GM12875 (cell line): ENCODE measurements around the gene PLXNB3.

Experiments used
- H3K4me3 ChIP-seq: one replicate; pipeline ENCODE4 v1.5.1; 2011; ENCODE audit warnings: low read depth, low read length, control low read depth
- TF ChIP-seq, protein P1 (sequence below): IDR thresholded peaks from 2 replicates; pipeline ENCODE4 v1.5.1; 2011; ENCODE audit warnings: low read depth, mild to moderate bottlenecking, control low read depth, inconsistent platforms, low read length, moderate library complexity, borderline replicate concordance; ENCODE audit not compliant: insufficient read depth

PLXNB3 gene

DNA sequence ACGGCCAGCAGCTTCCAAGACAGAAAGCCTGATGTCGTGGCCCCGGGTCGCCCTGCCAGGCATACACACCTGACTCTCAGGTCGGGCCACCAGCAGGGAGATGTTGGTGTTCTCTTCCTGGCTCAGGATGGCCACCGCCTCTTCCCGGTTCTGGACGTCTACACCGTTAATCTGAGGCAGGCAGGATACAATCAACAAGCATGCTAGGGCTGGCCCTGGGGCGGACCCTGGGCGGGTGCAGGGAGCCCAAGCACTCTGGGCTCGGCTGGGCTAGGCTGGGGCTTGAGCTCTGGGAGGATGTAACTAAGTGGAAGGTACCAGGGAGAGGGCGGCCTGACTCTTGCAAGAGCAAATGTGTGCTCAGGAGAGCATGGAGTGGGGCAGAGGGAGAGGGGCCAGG lies 41.4 kb downstream of the PLXNB3 start:
- no peak overlapping the region for H3K4me3 ChIP-seq
- TF ChIP-seq, protein P1, sequence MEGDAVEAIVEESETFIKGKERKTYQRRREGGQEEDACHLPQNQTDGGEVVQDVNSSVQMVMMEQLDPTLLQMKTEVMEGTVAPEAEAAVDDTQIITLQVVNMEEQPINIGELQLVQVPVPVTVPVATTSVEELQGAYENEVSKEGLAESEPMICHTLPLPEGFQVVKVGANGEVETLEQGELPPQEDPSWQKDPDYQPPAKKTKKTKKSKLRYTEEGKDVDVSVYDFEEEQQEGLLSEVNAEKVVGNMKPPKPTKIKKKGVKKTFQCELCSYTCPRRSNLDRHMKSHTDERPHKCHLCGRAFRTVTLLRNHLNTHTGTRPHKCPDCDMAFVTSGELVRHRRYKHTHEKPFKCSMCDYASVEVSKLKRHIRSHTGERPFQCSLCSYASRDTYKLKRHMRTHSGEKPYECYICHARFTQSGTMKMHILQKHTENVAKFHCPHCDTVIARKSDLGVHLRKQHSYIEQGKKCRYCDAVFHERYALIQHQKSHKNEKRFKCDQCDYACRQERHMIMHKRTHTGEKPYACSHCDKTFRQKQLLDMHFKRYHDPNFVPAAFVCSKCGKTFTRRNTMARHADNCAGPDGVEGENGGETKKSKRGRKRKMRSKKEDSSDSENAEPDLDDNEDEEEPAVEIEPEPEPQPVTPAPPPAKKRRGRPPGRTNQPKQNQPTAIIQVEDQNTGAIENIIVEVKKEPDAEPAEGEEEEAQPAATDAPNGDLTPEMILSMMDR: no peak

DNA sequence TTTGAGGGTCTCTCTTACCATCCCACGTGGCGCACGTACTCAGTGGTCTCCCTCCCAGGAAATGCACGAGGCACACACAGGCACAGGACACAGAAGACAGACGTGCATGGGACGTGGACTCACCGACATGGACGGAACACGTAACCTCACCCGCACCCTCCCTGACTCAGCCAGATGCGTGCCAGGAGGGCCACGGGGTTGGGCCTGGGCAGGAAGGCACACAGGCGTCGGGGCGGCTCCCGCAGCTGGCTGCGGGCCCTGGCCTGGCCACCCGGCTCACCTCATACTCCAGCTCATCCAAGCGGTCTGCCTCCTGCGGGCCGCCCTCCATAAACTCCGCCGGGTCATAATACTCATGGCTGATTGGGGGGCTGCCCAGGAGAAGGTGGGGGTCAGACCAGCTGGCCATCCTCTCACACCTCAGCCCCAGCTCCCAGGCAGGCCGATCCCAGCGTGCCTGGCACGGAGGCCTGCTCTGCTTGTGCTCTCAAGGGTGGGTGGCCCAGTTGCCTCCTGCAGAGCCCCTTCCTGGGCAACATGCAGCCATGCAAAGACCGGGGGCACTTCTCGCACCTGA lies 43.0 kb downstream of the PLXNB3 start:
- TF ChIP-seq, protein P1: no peak
- H3K4me3 ChIP-seq: no peak overlapping the region

DNA sequence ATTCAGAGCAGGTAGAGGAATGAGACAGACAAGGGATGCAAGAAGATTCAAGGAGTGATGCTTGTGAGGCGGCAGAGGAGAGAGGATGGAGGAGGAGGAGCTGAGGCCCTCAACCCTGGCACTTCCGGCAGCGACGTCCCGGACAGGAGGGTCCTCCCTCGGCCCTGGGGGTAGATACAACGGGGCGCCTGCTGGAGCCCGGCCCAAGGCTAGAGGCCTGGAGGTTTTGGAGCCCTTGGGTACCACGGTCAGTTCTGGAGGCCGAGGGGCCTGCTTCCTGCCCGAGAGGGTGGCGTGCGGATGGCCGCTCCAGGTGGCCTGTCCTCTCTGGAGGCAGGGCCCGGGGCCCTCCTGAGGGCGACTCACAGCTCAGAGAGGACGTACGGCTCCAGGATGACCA lies 43.9 kb downstream of the PLXNB3 start:
- H3K4me3 ChIP-seq: no peak overlapping the region
- TF ChIP-seq, protein P1: no peak

DNA sequence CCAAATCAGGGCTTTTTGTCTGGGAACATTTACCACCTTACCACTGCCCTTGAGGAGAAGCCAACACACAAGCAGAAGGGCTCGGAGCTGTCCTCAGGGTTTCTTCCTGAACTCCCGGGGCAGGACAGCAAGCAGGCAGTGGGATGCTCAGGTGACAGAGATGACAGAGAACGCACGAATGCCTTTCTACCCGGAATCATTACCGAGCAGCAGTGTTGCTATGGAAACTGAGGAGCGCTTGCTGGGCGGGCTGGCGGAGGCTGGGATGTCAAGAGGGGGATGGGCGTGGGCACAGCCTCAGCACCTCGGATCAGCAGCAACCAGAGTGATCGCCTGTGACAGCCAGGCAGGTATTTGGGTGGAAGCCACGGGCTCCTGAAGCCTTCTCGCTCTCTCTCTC lies 48.2 kb downstream of the PLXNB3 start:
- H3K4me3 ChIP-seq: no peak overlapping the region
- TF ChIP-seq, protein P1: no peak

DNA sequence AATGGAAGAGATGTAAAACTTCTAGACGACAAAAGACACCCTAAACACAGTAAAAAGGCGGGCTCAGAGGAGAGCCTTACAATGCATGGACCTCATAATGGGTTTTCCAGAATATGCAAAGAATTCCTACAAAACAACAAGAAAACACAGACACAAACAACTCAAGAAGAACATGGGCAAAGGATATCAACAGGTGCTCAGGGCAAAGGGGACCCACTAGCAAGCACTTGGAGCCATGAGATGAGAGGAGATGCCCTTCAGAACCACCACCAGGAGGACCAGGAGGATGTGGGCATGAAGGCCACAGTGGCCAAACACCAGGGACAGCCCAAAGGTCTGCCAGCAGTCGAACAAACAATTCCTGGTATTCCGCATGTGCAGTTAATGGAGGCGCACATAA lies 49.1 kb downstream of the PLXNB3 start:
- TF ChIP-seq, protein P1: no peak

DNA sequence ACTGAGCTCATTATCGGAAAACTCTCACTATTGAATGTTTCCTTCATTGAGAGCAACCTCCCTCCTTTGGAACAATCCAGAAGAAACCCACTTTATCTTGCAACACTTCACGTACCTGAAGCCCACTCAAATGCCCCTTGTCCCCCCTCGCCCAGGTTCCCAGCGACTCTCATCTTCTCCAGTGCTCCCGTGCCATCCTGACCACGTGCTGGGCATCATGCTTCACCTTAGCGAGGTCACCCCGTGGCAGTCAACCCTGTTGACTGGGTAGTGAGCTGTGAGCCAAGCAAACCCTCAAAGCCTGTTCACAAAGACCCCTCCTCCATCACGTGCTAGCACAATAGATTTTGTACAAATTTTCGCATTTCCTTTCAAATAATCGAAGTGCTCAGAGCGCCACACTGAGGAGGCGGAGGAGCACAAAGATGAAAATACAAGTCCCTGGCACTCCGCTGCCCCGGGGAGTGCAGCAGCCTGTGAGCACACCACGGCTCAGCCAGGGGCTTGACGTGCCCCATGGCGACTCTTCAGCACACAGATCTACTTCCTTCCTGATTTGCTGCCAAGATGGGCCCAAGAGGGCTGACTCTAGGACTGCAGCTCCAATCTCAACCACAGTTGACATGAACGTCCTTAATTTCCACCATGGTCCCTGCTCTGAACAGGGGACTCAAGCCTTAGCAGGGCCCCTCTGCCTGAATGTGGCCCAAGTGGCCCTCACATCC lies 50.7 kb downstream of the PLXNB3 start:
- TF ChIP-seq, protein P1: no peak
- no peak overlapping the region for H3K4me3 ChIP-seq

More for the DNA sequence above, 49.1 kb downstream of the PLXNB3 start:
- no peak overlapping the region for H3K4me3 ChIP-seq
